PC-9 (cell line): Measurements from ENCODE around the gene ANKAR. TPM values are rescaled to one million over a fixed set of nuclear protein-coding genes. Genes with fewer than 3 reads are reported as not detected.
"Not testable (repeated sequence)": the region's sequence is repeated elsewhere in the genome, so short reads cannot be mapped to it uniquely, and the experiment has no call there.

Source experiments
- BruUV-seq: library from RNA; stranded (reverse); fragments of 400-500 nt; replicated peaks from 2 replicates; lab custom pipeline; 2021; lab: Mats Ljungman, UMichigan
- CTCF ChIA-PET: fragments of 300-600 bp; sonication (Branson Sonifier 250); formaldehyde crosslinking; loops from one replicate; lab custom pipeline; 2022; ENCODE audit warnings: antibody characterized with exemption; lab: Charles Lee
- POLR2A ChIA-PET: fragments of 300-600 bp; sonication (Branson Sonifier 250); formaldehyde crosslinking; loops from one replicate; lab custom pipeline; 2022; ENCODE audit warnings: antibody characterized with exemption; ENCODE audit not compliant: unreplicated experiment; lab: Charles Lee
- DNase-seq, 2 experiments: peaks; one replicate each; pipeline versions ENCODE4 v3.0.0 to v3.0.0-alpha.2; 2015 to 2022; ENCODE audit warnings: mixed read lengths in 1 of 2
- H2AFZ ChIP-seq: fragments of 200-600 bp; sonication (generic); 2 replicates; pipeline ENCODE4 v1.8.1; 2017; ENCODE audit warnings: antibody characterized with exemption
- H3F3A ChIP-seq: fragments of 200-600 bp; sonication (generic); 2 replicates; pipeline ENCODE4 v1.8.1; 2017; ENCODE audit warnings: antibody characterized with exemption, mild to moderate bottlenecking, low read depth; ENCODE audit not compliant: insufficient read depth
- H3K27ac ChIP-seq: fragments of 200-600 bp; sonication (generic); 2 replicates; pipeline ENCODE4 v1.6.1; 2016; ENCODE audit warnings: mixed run types
- H3K27me3 ChIP-seq: fragments of 200-600 bp; sonication (generic); 2 replicates; pipeline ENCODE4 v1.6.1; 2016; ENCODE audit warnings: low read depth, mixed run types; ENCODE audit not compliant: insufficient read depth
- H3K36me3 ChIP-seq: fragments of 200-600 bp; sonication (generic); 2 replicates; pipeline ENCODE4 v1.6.1; 2016; ENCODE audit warnings: low read depth, mixed run types
- H3K4me1 ChIP-seq: fragments of 200-600 bp; sonication (generic); replicated peaks from 2 replicates; pipeline ENCODE4 v1.6.1; 2016; ENCODE audit warnings: mixed run types; ENCODE audit not compliant: insufficient read depth
- H3K4me2 ChIP-seq: fragments of 200-600 bp; sonication (generic); 2 replicates; pipeline ENCODE4 v1.6.1; 2017; ENCODE audit warnings: mixed run types
- H3K4me3 ChIP-seq: fragments of 200-600 bp; sonication (generic); 2 replicates; pipeline ENCODE4 v1.6.1; 2016; ENCODE audit warnings: mixed run types
- H3K79me2 ChIP-seq: fragments of 200-600 bp; sonication (generic); 2 replicates; pipeline ENCODE4 v1.6.1; 2017; ENCODE audit warnings: low read depth, mixed run types
- H3K9me2 ChIP-seq: fragments of 200-600 bp; sonication (generic); 2 replicates; pipeline ENCODE4 v1.8.1; 2017; ENCODE audit warnings: mild to moderate bottlenecking; ENCODE audit not compliant: insufficient read depth
- H3K9me3 ChIP-seq: fragments of 200-600 bp; sonication (generic); 2 replicates; pipeline ENCODE4 v1.8.1; 2016; ENCODE audit warnings: low read depth; ENCODE audit not compliant: insufficient read depth
- H4K20me1 ChIP-seq: fragments of 200-600 bp; sonication (generic); 2 replicates; pipeline ENCODE4 v1.8.1; 2017; ENCODE audit not compliant: insufficient read depth
- CTCF ChIP-seq: fragments of 200-600 bp; sonication (generic); conservative IDR thresholded peaks from 2 replicates; pipeline ENCODE4 v1.6.1; 2017; ENCODE audit warnings: mixed run types, antibody characterized with exemption, mild to moderate bottlenecking, moderate library complexity
- EZH2 ChIP-seq: fragments of 200-600 bp; sonication (generic); IDR thresholded peaks from 2 replicates; pipeline ENCODE4 v1.8.0; 2017; ENCODE audit warnings: antibody characterized with exemption, low read depth
- intact Hi-C: fragments of 100-400 bp; cut with micrococcal nuclease; formaldehyde crosslinking; loops from one replicate; pipeline ENCODE4 v1.10.0; 2022; ENCODE audit not compliant: unreplicated experiment
- total RNA-seq: library from RNA; stranded (reverse); gene quantifications from 2 replicates; pipeline ENCODE4 v1.2.3, GENCODE V29; 2021

The ANKAR gene
- total RNA-seq, 1 experiment from 2014 or later, result 3.6 TPM

DNA sequence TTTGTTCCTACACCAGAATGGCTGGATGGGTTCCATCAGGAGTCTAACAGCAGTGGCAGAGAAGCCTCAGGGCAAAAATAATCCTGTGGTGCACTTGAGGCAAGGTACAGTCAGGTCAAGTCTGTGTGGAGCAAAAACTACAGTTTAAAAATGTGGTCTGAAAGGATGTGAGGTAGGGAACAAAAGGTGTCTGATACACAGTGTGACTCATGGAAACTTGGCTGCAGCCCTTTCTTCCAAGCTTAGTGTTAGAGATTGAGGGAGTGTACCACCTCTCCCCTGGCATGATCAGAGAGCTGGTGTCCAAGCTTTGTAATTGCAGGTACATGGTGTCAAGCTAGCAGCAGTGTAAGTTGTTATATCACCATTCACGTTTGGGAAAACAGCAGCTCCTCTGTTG, 8.9 kb downstream of the ANKAR start:
- CTCF ChIA-PET, result no interaction called here

DNA sequence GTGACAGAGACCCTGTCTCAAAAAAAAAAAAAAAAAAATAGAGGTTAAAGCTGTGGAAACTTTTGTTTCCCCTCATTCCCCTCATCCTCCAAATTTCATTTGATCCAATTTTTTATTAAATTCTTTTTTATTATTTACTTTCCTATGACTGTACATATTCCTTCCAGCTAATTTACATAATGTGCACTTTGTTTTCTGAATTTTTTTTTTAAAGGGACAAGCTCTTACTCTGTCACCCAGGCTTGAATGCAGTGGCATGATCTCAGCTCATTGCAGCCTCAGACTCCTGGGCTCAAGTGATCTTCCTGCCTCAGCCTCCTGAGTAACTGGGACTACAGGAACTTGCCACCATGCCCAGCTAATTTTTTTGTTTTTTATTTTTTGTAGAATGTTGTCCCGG, 10.3 kb downstream of the ANKAR start:
- intact Hi-C loops, result no loop called here
- no peaks in the 10 kb centered on the region for H3K27me3 ChIP-seq
- POLR2A ChIA-PET, result no interaction called here
- no peaks in the 10 kb centered on the region for H3K9me2 ChIP-seq
- no peak overlapping the region for H3K4me3 ChIP-seq
- CTCF ChIA-PET, result no interaction called here
- no peaks in the 10 kb centered on the region for H3F3A ChIP-seq
- BruUV-seq, result no TSS peak
- H2AFZ ChIP-seq, result no peak overlapping the region
- TF ChIP-seq CTCF (no peak), EZH2 (no peak)
- no peak overlapping the region for H3K27ac ChIP-seq
- no peaks in the 10 kb centered on the region for H4K20me1 ChIP-seq
- H3K79me2 ChIP-seq, result no peaks in the 10 kb centered on the region
- H3K36me3 ChIP-seq, result no peaks in the 10 kb centered on the region
- DNase-seq, result no peak
- no peak overlapping the region for H3K4me2 ChIP-seq
- H3K9me3 ChIP-seq, result no peaks in the 10 kb centered on the region
- no peaks in the 10 kb centered on the region for H3K4me1 ChIP-seq

More for the DNA sequence above, 8.9 kb downstream of the ANKAR start:
- no TSS peak for BruUV-seq
- 0 out of 2 replicates have a peak, but pooled peaks cover 4% of the 10 kb centered on the region for H3K9me3 ChIP-seq
- POLR2A ChIA-PET, result no interaction called here
- no peak overlapping the region for H2AFZ ChIP-seq
- DNase-seq, result no peak
- H3K4me1 ChIP-seq, result no peaks in the 10 kb centered on the region
- intact Hi-C loops, result no loop called here
- H3K4me3 ChIP-seq, result no peak overlapping the region
- no peaks in the 10 kb centered on the region for H3K9me2 ChIP-seq
- no peaks in the 10 kb centered on the region for H3F3A ChIP-seq
- H3K79me2 ChIP-seq, result no peaks in the 10 kb centered on the region
- H3K36me3 ChIP-seq, result no peaks in the 10 kb centered on the region
- TF ChIP-seq CTCF (no peak), EZH2 (no peak)
- H4K20me1 ChIP-seq, result no peaks in the 10 kb centered on the region
- H3K4me2 ChIP-seq, result no peak overlapping the region
- H3K27me3 ChIP-seq, result no peaks in the 10 kb centered on the region
- no peak overlapping the region for H3K27ac ChIP-seq

- no peak overlapping the region for H3K4me2 ChIP-seq
- H3K4me1 ChIP-seq, result no peaks in the 10 kb centered on the region
- no peaks in the 10 kb centered on the region for H3K36me3 ChIP-seq
- H4K20me1 ChIP-seq, result no peaks in the 10 kb centered on the region
- H3K4me3 ChIP-seq, result no peak overlapping the region
- no peaks in the 10 kb centered on the region for H3F3A ChIP-seq
- H3K9me3 ChIP-seq, result no peaks in the 10 kb centered on the region
- CTCF ChIA-PET, result no interaction called here
- intact Hi-C loops, result no loop called here
- no peak for TF ChIP-seq EZH2
- no peak for TF ChIP-seq CTCF
- no peak overlapping the region for H2AFZ ChIP-seq
- no TSS peak for BruUV-seq
- no peaks in the 10 kb centered on the region for H3K27me3 ChIP-seq
- H3K9me2 ChIP-seq, result no peaks in the 10 kb centered on the region
- H3K27ac ChIP-seq, result no peak overlapping the region
- no peak for DNase-seq
- no peaks in the 10 kb centered on the region for H3K79me2 ChIP-seq
- POLR2A ChIA-PET, result no interaction called here
These were observed 11.2 kb downstream of the ANKAR start for GRCh38 chr2:189685540-189686229.

DNA sequence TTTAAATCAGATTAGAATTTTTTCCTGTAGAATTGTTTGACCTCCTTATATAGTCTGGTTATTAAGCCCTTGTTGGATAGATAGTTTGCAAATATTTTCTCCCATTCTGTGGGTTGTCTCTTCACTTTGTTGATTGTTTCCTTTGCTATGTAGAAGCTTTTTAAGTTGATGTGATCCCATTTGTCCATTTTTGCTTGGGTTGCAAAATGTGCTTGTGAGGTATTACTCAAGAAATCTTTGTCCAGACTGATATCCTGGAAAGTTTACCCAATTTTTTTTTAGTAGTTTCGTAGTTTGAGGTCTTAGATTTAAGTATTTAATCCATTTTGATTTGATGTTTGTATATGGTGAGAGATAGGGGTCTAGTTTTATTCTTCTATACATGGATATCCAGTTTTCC, 13.3 kb downstream of the ANKAR start:
- DNase-seq, H3K4me3 ChIP-seq, POLR2A ChIA-PET, CTCF ChIA-PET, H3K79me2 ChIP-seq, H3K9me2 ChIP-seq, H3F3A ChIP-seq, H3K27ac ChIP-seq, H3K36me3 ChIP-seq, H2AFZ ChIP-seq, intact Hi-C loops, H3K4me2 ChIP-seq, H3K27me3 ChIP-seq, H3K4me1 ChIP-seq, H3K9me3 ChIP-seq, H4K20me1 ChIP-seq, BruUV-seq: not testable (repeated sequence)
